GM20431 (cell line): Measurements from ENCODE around the gene TCTN2.

Experiments
- in situ Hi-C: fragments of 300-500 bp; cut with MseI, MboI; formaldehyde crosslinking; loops from one replicate; pipeline ENCODE4 v1.15.0; 2020; ENCODE audit warnings: low sequenced_read_pairs; ENCODE audit not compliant: unreplicated experiment

The TCTN2 gene

GRCh38 chr12:123681605-123682004, 10.7 kb downstream of the TCTN2 start:
- in situ Hi-C loops, result no loop called here

GRCh38 chr12:123683964-123684363, 13.1 kb downstream of the TCTN2 start:
- in situ Hi-C loops, result no loop called here

GRCh38 chr12:123686636-123687190, 15.8 kb downstream of the TCTN2 start:
- in situ Hi-C loops, result no loop called here

GRCh38 chr12:123690191-123690840, 19.4 kb downstream of the TCTN2 start:
- in situ Hi-C loops, result no loop called here

- in situ Hi-C loops, result no loop called here
Observed at GRCh38 chr12:123696207-123696606, 25.3 kb downstream of the TCTN2 start.

GRCh38 chr12:123696646-123697045, 25.7 kb downstream of the TCTN2 start:
- in situ Hi-C loops, result no loop called here

GRCh38 chr12:123705935-123706334, 35.0 kb downstream of the TCTN2 start:
- in situ Hi-C loops, result no loop called here

- in situ Hi-C loops, result no loop called here
Observed at GRCh38 chr12:123707466-123707865, 36.6 kb downstream of the TCTN2 start.

- in situ Hi-C loops, result no loop called here
Observed at GRCh38 chr12:123712780-123713319, 41.9 kb downstream of the TCTN2 start.

GRCh38 chr12:123713398-123713797, 42.5 kb downstream of the TCTN2 start:
- in situ Hi-C loops, result no loop called here

GRCh38 chr12:123713823-123714585, 43.1 kb downstream of the TCTN2 start:
- in situ Hi-C loops, result no loop called here

- in situ Hi-C loops, result no loop called here
Observed at GRCh38 chr12:123715195-123715594, 44.3 kb downstream of the TCTN2 start.

GRCh38 chr12:123717350-123717749, 46.4 kb downstream of the TCTN2 start:
- in situ Hi-C loops, result no loop called here

GRCh38 chr12:123720141-123720814, 49.4 kb downstream of the TCTN2 start:
- in situ Hi-C loops, result no loop called here

- in situ Hi-C loops, result no loop called here
Observed at GRCh38 chr12:123721245-123721644, 50.3 kb downstream of the TCTN2 start.

- in situ Hi-C loops, result no loop called here
Observed at GRCh38 chr12:123723011-123723410, 52.1 kb downstream of the TCTN2 start.

- in situ Hi-C loops, result no loop called here
Observed at GRCh38 chr12:123723765-123724164, 52.9 kb downstream of the TCTN2 start.

- in situ Hi-C loops, result no loop called here
Observed at GRCh38 chr12:123726244-123726643, 55.3 kb downstream of the TCTN2 start.

- in situ Hi-C loops, result no loop called here
Observed at GRCh38 chr12:123726962-123727361, 56.0 kb downstream of the TCTN2 start.

GRCh38 chr12:123727878-123728277, 57.0 kb downstream of the TCTN2 start:
- in situ Hi-C loops, result no loop called here

- in situ Hi-C loops, result no loop called here
Observed at GRCh38 chr12:123731596-123731995, 60.7 kb downstream of the TCTN2 start.
